ENCODE measurements around the gene RNF180. TPM values are rescaled to one million over a fixed set of nuclear protein-coding genes. Genes with fewer than 3 reads are reported as not detected.
"Not testable (repeated sequence)": the region's sequence is repeated elsewhere in the genome, so short reads cannot be mapped to it uniquely, and the experiment has no call there.

RNF180 gene
- total and polyA plus RNA-seq, 2 of the 13 experiments (the other 11 are each of a cell fraction or from before 2014, with no cell fraction given), result 0.20 TPM; not detected in 1

DNA sequence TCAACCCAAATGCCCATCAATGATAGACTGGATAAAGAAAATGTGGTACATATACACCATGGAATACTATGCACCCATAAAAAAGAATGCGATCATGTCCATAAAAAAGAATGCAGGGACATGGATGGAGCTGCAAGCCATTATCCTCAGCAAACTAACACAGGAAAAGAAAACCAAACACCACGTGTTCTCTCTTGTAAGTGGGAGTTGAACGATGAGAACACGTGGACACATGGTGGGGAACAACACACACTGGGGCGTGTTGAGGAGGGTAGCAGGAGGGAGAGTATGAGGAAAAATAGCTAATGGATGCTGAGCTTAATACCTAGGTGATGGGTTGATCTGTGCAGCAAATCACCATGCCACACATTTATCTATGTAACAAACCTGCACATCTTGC, 233.1 kb downstream of the RNF180 start:
- BruUV-seq (replicated peaks); ATAC-seq; POLR2A ChIA-PET; H3K27ac ChIP-seq (ENCODE audit: extremely low read length, insufficient read depth, low read length); intact Hi-C loops (cut with micrococcal nuclease; ENCODE audit: unreplicated experiment); DNase-seq (ENCODE audit: low spot score); FAIRE-seq; H3K36me3 ChIP-seq (replicated peaks in 1 of 2; ENCODE audit: control insufficient read depth in 1 of 2, insufficient read depth in 2 of 2, low read length in 2 of 2); H2AFZ ChIP-seq (ENCODE audit: low read length); H3K4me2 ChIP-seq (ENCODE audit: low read depth, low read length); CTCF ChIA-PET (ENCODE audit: low intra/inter-chr PET ratio, low total read pairs); in situ Hi-C loops (cut with HindIII; ENCODE audit: extremely low pct_ligation_motif_present, low pct_unique_long_range_greater_than_20kb); H3K9ac ChIP-seq (ENCODE audit: insufficient read depth, low read depth, low read length); H3K79me2 ChIP-seq (ENCODE audit: insufficient read depth, low read length); H3K27me3 ChIP-seq (ENCODE audit: control insufficient read depth in 1 of 2, insufficient read depth in 2 of 2, low read length in 2 of 2); H3K4me3 ChIP-seq (replicated peaks in 1 of 3; ENCODE audit: insufficient read depth in 1 of 3, low read depth in 2 of 3, low read length in 3 of 3); H3K4me1 ChIP-seq (ENCODE audit: insufficient read depth, low read length); H4K20me1 ChIP-seq (ENCODE audit: insufficient read depth, low read length): not testable (repeated sequence)
- WGBS (ENCODE audit: low lambda C conversion rate), result 15% methylated on average over 5 of the region's 5 CpGs
- TF ChIP-seq, protein P1, sequence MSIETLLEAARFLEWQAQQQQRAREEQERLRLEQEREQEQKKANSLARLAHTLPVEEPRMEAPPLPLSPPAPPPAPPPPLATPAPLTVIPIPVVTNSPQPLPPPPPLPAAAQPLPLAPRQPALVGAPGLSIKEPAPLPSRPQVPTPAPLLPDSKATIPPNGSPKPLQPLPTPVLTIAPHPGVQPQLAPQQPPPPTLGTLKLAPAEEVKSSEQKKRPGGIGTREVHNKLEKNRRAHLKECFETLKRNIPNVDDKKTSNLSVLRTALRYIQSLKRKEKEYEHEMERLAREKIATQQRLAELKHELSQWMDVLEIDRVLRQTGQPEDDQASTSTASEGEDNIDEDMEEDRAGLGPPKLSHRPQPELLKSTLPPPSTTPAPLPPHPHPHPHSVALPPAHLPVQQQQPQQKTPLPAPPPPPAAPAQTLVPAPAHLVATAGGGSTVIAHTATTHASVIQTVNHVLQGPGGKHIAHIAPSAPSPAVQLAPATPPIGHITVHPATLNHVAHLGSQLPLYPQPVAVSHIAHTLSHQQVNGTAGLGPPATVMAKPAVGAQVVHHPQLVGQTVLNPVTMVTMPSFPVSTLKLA (IDR thresholded peaks at IDR 0.05), result peak; percentile 96
- peaks cover 25% of the 10 kb centered on the region for H3K9me3 ChIP-seq (ENCODE audit: low read length)

DNA sequence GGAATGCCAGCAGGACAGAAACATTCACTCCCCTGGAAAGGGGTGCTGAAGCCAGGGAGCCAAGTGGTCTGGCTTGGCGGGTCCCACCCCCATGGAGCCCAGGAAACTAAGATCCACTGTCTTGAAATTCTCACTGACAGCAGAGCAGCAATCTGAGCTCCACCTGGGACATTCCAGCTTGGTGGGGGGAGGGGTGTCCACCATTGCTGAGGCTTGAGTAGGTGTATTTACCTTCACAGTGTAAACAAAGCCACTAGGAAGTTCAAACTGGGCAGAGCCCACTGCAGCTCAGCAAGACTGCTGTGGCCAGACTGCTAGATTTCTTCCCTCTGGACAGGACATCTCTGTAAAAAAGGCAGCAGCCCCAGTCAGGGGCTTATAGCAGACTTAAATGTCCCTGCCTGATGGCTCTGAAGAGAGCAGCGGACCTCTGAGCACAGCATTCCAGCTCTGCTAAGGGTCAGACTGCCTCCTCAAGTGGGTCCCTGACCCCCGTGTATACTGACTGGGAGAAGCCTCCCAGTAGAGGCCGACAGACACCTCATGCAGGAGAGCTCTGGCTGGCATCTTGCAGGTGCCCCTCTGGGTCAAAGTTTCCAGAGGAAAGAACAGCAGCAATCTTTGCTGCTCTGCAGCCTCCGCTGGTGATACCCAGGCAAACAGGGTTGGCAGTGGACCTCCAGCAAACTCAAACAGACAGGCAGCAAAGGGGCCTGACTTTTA, 241.6 kb downstream of the RNF180 start:
- H3K36me3 ChIP-seq (replicated peaks in 1 of 2; ENCODE audit: control insufficient read depth in 1 of 2, insufficient read depth in 2 of 2, low read length in 2 of 2); H3K4me3 ChIP-seq (replicated peaks in 1 of 3; ENCODE audit: insufficient read depth in 1 of 3, low read depth in 2 of 3, low read length in 3 of 3); BruUV-seq (replicated peaks); in situ Hi-C loops (cut with HindIII; ENCODE audit: extremely low pct_ligation_motif_present, low pct_unique_long_range_greater_than_20kb); CTCF ChIA-PET (ENCODE audit: low intra/inter-chr PET ratio, low total read pairs); H3K9ac ChIP-seq (ENCODE audit: insufficient read depth, low read depth, low read length); H3K27ac ChIP-seq (ENCODE audit: extremely low read length, insufficient read depth, low read length); H2AFZ ChIP-seq (ENCODE audit: low read length); intact Hi-C loops (cut with micrococcal nuclease; ENCODE audit: unreplicated experiment); H3K79me2 ChIP-seq (ENCODE audit: insufficient read depth, low read length); H4K20me1 ChIP-seq (ENCODE audit: insufficient read depth, low read length); H3K9me3 ChIP-seq (ENCODE audit: low read length); POLR2A ChIA-PET; H3K4me1 ChIP-seq (ENCODE audit: insufficient read depth, low read length); H3K27me3 ChIP-seq (ENCODE audit: control insufficient read depth in 1 of 2, insufficient read depth in 2 of 2, low read length in 2 of 2); FAIRE-seq; TF ChIP-seq FOXA1 (IDR thresholded peaks at IDR 0.05): not testable (repeated sequence)
- ATAC-seq (peak; percentile 43; the same call in 2 of the 3 replicates), DNase-seq (ENCODE audit: low spot score) (peak; percentile 4)
- WGBS (ENCODE audit: low lambda C conversion rate), result 0% methylated on average over 2 of the region's 5 CpGs
- 0 out of 2 replicates have a peak, but pooled peaks have one; percentile 19 for TF ChIP-seq FOXA3 (CRISPR knock-in tag; IDR thresholded peaks at IDR 0.05)
- peak; percentile 56 for TF ChIP-seq FOXA1 (CRISPR knock-in tag; IDR thresholded peaks at IDR 0.05)
- TF ChIP-seq, protein P2, sequence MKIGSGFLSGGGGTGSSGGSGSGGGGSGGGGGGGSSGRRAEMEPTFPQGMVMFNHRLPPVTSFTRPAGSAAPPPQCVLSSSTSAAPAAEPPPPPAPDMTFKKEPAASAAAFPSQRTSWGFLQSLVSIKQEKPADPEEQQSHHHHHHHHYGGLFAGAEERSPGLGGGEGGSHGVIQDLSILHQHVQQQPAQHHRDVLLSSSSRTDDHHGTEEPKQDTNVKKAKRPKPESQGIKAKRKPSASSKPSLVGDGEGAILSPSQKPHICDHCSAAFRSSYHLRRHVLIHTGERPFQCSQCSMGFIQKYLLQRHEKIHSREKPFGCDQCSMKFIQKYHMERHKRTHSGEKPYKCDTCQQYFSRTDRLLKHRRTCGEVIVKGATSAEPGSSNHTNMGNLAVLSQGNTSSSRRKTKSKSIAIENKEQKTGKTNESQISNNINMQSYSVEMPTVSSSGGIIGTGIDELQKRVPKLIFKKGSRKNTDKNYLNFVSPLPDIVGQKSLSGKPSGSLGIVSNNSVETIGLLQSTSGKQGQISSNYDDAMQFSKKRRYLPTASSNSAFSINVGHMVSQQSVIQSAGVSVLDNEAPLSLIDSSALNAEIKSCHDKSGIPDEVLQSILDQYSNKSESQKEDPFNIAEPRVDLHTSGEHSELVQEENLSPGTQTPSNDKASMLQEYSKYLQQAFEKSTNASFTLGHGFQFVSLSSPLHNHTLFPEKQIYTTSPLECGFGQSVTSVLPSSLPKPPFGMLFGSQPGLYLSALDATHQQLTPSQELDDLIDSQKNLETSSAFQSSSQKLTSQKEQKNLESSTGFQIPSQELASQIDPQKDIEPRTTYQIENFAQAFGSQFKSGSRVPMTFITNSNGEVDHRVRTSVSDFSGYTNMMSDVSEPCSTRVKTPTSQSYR (CRISPR knock-in tag; IDR thresholded peaks at IDR 0.05; ENCODE audit: borderline replicate concordance), result peak; percentile 78; the same call in 1 of the 2 replicates
- H3K4me2 ChIP-seq (ENCODE audit: low read depth, low read length), result 0 out of 2 replicates have a peak overlapping the region, but pooled peaks have one; percentile 12

Data from HepG2 (cell line).